ENCODE data around the gene IPO9. TPM values are rescaled to one million over a fixed set of nuclear protein-coding genes. Genes with fewer than 3 reads are reported as not detected.

IPO9 gene
- polyA plus RNA-seq, 4 donors: 7.0 to 26.0 (median 12.3) TPM

GRCh38 chr1:201795066-201795465, 33.9 kb upstream of the IPO9 start:
- FAIRE-seq (no peak), DNase-seq (peak in 1 of 2 donors; percentile 20)
- H3K4me3 ChIP-seq (ENCODE audit: low read depth in 1 of 3, low read length in 3 of 3): no peak overlapping the region
- peaks cover 0 to 9% (median 0%) of the 10 kb centered on the region in 3 donors for H3K4me1 ChIP-seq (ENCODE audit: control insufficient read depth in 3 of 3, insufficient read depth in 2 of 3, low read depth in 1 of 3, low read length in 2 of 3)
- H3K27me3 ChIP-seq (ENCODE audit: control insufficient read depth in 3 of 3, insufficient read depth in 3 of 3, low read length in 3 of 3): no peaks in the 10 kb centered on the region
- H3K9me3 ChIP-seq (ENCODE audit: control insufficient read depth in 2 of 2, insufficient read depth in 1 of 2, low read depth in 1 of 2, low read length in 1 of 2): no peaks in the 10 kb centered on the region
- H3K36me3 ChIP-seq (ENCODE audit: control insufficient read depth in 3 of 3, insufficient read depth in 2 of 3, low read depth in 1 of 3, low read length in 3 of 3): peaks cover 0 to 17% (median 0%) of the 10 kb centered on the region in 3 donors
- H3K27ac ChIP-seq (ENCODE audit: low read depth in 1 of 3, low read length in 2 of 3): no peak overlapping the region
- WGBS, 3 donors: 67 to 73% (median 70%) methylated on average over 3 of the region's 3 CpGs

GRCh38 chr1:201800246-201800645, 28.7 kb upstream of the IPO9 start:
- no peak for FAIRE-seq
- H3K9me3 ChIP-seq (ENCODE audit: control insufficient read depth in 2 of 2, insufficient read depth in 1 of 2, low read depth in 1 of 2, low read length in 1 of 2): no peaks in the 10 kb centered on the region
- no peaks in the 10 kb centered on the region for H3K27me3 ChIP-seq (ENCODE audit: control insufficient read depth in 3 of 3, insufficient read depth in 3 of 3, low read length in 3 of 3)
- no peak for DNase-seq
- no peak overlapping the region for H3K27ac ChIP-seq (ENCODE audit: low read depth in 1 of 3, low read length in 2 of 3)
- no peak overlapping the region for H3K4me3 ChIP-seq (ENCODE audit: low read depth in 1 of 3, low read length in 3 of 3)
- H3K36me3 ChIP-seq (ENCODE audit: control insufficient read depth in 3 of 3, insufficient read depth in 2 of 3, low read depth in 1 of 3, low read length in 3 of 3): peaks cover 0 to 8% (median 0%) of the 10 kb centered on the region in 3 donors
- H3K4me1 ChIP-seq (ENCODE audit: control insufficient read depth in 3 of 3, insufficient read depth in 2 of 3, low read depth in 1 of 3, low read length in 2 of 3): no peaks in the 10 kb centered on the region

- Histone ChIP-seq H3K4me3 (ENCODE audit: low read depth in 1 of 3, low read length in 3 of 3) (no peak overlapping the region), H3K4me1 (ENCODE audit: control insufficient read depth in 3 of 3, insufficient read depth in 2 of 3, low read depth in 1 of 3, low read length in 2 of 3) (no peaks in the 10 kb centered on the region), H3K36me3 (ENCODE audit: control insufficient read depth in 3 of 3, insufficient read depth in 2 of 3, low read depth in 1 of 3, low read length in 3 of 3) (peaks cover 0 to 32% (median 7%) of the 10 kb centered on the region in 3 donors), H3K9me3 (ENCODE audit: control insufficient read depth in 2 of 2, insufficient read depth in 1 of 2, low read depth in 1 of 2, low read length in 1 of 2) (no peaks in the 10 kb centered on the region), H3K27me3 (ENCODE audit: control insufficient read depth in 3 of 3, insufficient read depth in 3 of 3, low read length in 3 of 3) (no peaks in the 10 kb centered on the region), H3K27ac (ENCODE audit: low read depth in 1 of 3, low read length in 2 of 3) (no peak overlapping the region)
- WGBS, 3 donors: 85 to 90% (median 88%) methylated on average over 4 of the region's 4 CpGs
- FAIRE-seq: no peak
- no peak for DNase-seq
These were observed 22.2 kb upstream of the IPO9 start for GRCh38 chr1:201806801-201807200.

GRCh38 chr1:201807958-201808632, 20.9 kb upstream of the IPO9 start:
- Histone ChIP-seq H3K4me1 (ENCODE audit: control insufficient read depth in 3 of 3, insufficient read depth in 2 of 3, low read depth in 1 of 3, low read length in 2 of 3) (no peaks in the 10 kb centered on the region), H3K27me3 (ENCODE audit: control insufficient read depth in 3 of 3, insufficient read depth in 3 of 3, low read length in 3 of 3) (no peaks in the 10 kb centered on the region), H3K36me3 (ENCODE audit: control insufficient read depth in 3 of 3, insufficient read depth in 2 of 3, low read depth in 1 of 3, low read length in 3 of 3) (peaks cover 0 to 39% (median 7%) of the 10 kb centered on the region in 3 donors), H3K4me3 (ENCODE audit: low read depth in 1 of 3, low read length in 3 of 3) (no peak overlapping the region), H3K27ac (ENCODE audit: low read depth in 1 of 3, low read length in 2 of 3) (no peak overlapping the region), H3K9me3 (ENCODE audit: control insufficient read depth in 2 of 2, insufficient read depth in 1 of 2, low read depth in 1 of 2, low read length in 1 of 2) (no peaks in the 10 kb centered on the region)
- DNase-seq (no peak), FAIRE-seq (no peak)
- WGBS, 3 donors: 89 to 91% (median 90%) methylated on average over 11 of the region's 11 CpGs

DNA sequence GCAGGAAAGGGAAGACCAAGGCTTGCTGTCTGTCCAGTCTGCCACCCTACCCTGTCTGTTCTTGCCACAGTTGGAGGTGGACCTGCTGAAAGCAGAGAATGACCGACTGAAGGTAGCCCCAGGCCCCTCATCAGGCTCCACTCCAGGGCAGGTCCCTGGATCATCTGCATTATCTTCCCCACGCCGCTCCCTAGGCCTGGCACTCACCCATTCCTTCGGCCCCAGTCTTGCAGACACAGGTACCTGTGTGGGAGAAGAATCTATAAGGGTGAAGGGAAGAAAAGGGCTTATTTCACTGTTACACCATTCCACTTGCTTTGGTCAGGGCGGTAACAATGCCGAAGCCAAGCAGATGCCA, 20.3 kb upstream of the IPO9 start:
- Histone ChIP-seq H3K27me3 (ENCODE audit: control insufficient read depth in 3 of 3, insufficient read depth in 3 of 3, low read length in 3 of 3) (no peaks in the 10 kb centered on the region), H3K4me1 (ENCODE audit: control insufficient read depth in 3 of 3, insufficient read depth in 2 of 3, low read depth in 1 of 3, low read length in 2 of 3) (no peaks in the 10 kb centered on the region), H3K36me3 (ENCODE audit: control insufficient read depth in 3 of 3, insufficient read depth in 2 of 3, low read depth in 1 of 3, low read length in 3 of 3) (peaks cover 0 to 39% (median 10%) of the 10 kb centered on the region in 3 donors), H3K27ac (ENCODE audit: low read depth in 1 of 3, low read length in 2 of 3) (no peak overlapping the region), H3K9me3 (ENCODE audit: control insufficient read depth in 2 of 2, insufficient read depth in 1 of 2, low read depth in 1 of 2, low read length in 1 of 2) (no peaks in the 10 kb centered on the region), H3K4me3 (ENCODE audit: low read depth in 1 of 3, low read length in 3 of 3) (no peak overlapping the region)
- FAIRE-seq (no peak), DNase-seq (no peak)
- 96 to 97% (median 97%) methylated on average over 6 of the region's 6 CpGs for WGBS, 3 donors

- H3K27ac ChIP-seq (ENCODE audit: low read depth in 1 of 3, low read length in 2 of 3): no peak overlapping the region
- peaks cover 0 to 44% (median 10%) of the 10 kb centered on the region in 3 donors for H3K36me3 ChIP-seq (ENCODE audit: control insufficient read depth in 3 of 3, insufficient read depth in 2 of 3, low read depth in 1 of 3, low read length in 3 of 3)
- no peaks in the 10 kb centered on the region for H3K4me1 ChIP-seq (ENCODE audit: control insufficient read depth in 3 of 3, insufficient read depth in 2 of 3, low read depth in 1 of 3, low read length in 2 of 3)
- DNase-seq (no peak), FAIRE-seq (no peak)
- H3K27me3 ChIP-seq (ENCODE audit: control insufficient read depth in 3 of 3, insufficient read depth in 3 of 3, low read length in 3 of 3): no peaks in the 10 kb centered on the region
- 85 to 93% (median 91%) methylated on average over 5 of the region's 5 CpGs for WGBS, 3 donors
- H3K9me3 ChIP-seq (ENCODE audit: control insufficient read depth in 2 of 2, insufficient read depth in 1 of 2, low read depth in 1 of 2, low read length in 1 of 2): no peaks in the 10 kb centered on the region
- no peak overlapping the region for H3K4me3 ChIP-seq (ENCODE audit: low read depth in 1 of 3, low read length in 3 of 3)
These were observed 19.1 kb upstream of the IPO9 start for GRCh38 chr1:201809876-201810275.

GRCh38 chr1:201810466-201811216, 18.3 kb upstream of the IPO9 start:
- Histone ChIP-seq H3K9me3 (ENCODE audit: control insufficient read depth in 2 of 2, insufficient read depth in 1 of 2, low read depth in 1 of 2, low read length in 1 of 2) (no peaks in the 10 kb centered on the region), H3K4me3 (ENCODE audit: low read depth in 1 of 3, low read length in 3 of 3) (no peak overlapping the region), H3K27ac (ENCODE audit: low read depth in 1 of 3, low read length in 2 of 3) (no peak overlapping the region), H3K4me1 (ENCODE audit: control insufficient read depth in 3 of 3, insufficient read depth in 2 of 3, low read depth in 1 of 3, low read length in 2 of 3) (no peaks in the 10 kb centered on the region), H3K36me3 (ENCODE audit: control insufficient read depth in 3 of 3, insufficient read depth in 2 of 3, low read depth in 1 of 3, low read length in 3 of 3) (peaks cover 0 to 44% (median 10%) of the 10 kb centered on the region in 3 donors), H3K27me3 (ENCODE audit: control insufficient read depth in 3 of 3, insufficient read depth in 3 of 3, low read length in 3 of 3) (no peaks in the 10 kb centered on the region)
- 96 to 98% (median 97%) methylated on average over 19 of the region's 19 CpGs for WGBS, 3 donors
- FAIRE-seq (no peak), DNase-seq (no peak)

GRCh38 chr1:201813226-201813625, 15.7 kb upstream of the IPO9 start:
- no peaks in the 10 kb centered on the region for H3K27me3 ChIP-seq (ENCODE audit: control insufficient read depth in 3 of 3, insufficient read depth in 3 of 3, low read length in 3 of 3)
- no peaks in the 10 kb centered on the region for H3K9me3 ChIP-seq (ENCODE audit: control insufficient read depth in 2 of 2, insufficient read depth in 1 of 2, low read depth in 1 of 2, low read length in 1 of 2)
- H3K36me3 ChIP-seq (ENCODE audit: control insufficient read depth in 3 of 3, insufficient read depth in 2 of 3, low read depth in 1 of 3, low read length in 3 of 3): peaks cover 0 to 50% (median 13%) of the 10 kb centered on the region in 3 donors
- H3K4me1 ChIP-seq (ENCODE audit: control insufficient read depth in 3 of 3, insufficient read depth in 2 of 3, low read depth in 1 of 3, low read length in 2 of 3): no peaks in the 10 kb centered on the region
- DNase-seq (no peak), FAIRE-seq (no peak)
- no peak overlapping the region for H3K4me3 ChIP-seq (ENCODE audit: low read depth in 1 of 3, low read length in 3 of 3)
- H3K27ac ChIP-seq (ENCODE audit: low read depth in 1 of 3, low read length in 2 of 3): no peak overlapping the region

Data from small intestine (tissue), 7 donors.